ENCODE results near the gene PAX2.
A peak's percentile ranks its signal among the peaks of the same experiment; 100 is the strongest.

The PAX2 gene

GRCh38 chr10:100811752-100812750 is 66.7 kb downstream of the PAX2 start:
- TF ChIP-seq CTCF (IDR thresholded peaks at IDR 0.05) = no peak

DNA sequence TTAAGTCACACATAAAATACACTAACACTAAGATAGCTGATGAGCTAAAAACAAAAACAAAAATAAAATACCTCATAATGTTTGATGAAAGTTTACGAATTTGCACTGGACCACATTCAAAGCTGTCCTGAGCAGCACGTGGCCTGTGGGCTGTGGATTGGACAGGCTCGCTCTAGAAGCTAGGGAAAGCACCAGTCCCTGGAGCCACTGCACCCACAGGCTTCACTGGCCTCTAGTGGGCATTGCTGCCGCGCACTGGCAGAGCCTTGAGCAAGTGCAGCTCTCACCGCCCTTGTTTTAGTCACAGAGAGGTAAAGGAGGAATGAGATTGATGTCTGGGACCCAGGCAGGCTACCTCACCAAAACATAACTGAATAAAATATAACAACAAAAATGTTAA is 67.6 kb downstream of the PAX2 start:
- TF ChIP-seq CTCF (IDR thresholded peaks at IDR 0.05) = peak; percentile 28; the same call in 1 of the 2 replicates

- TF ChIP-seq CTCF (IDR thresholded peaks at IDR 0.05) = no peak
These were observed 69.5 kb downstream of the PAX2 start for GRCh38 chr10:100814751-100815474.

GRCh38 chr10:100816671-100817070 is 71.3 kb downstream of the PAX2 start:
- no peak for TF ChIP-seq CTCF (IDR thresholded peaks at IDR 0.05)

- no peak for TF ChIP-seq CTCF (IDR thresholded peaks at IDR 0.05)
These were observed 72.0 kb downstream of the PAX2 start for GRCh38 chr10:100817268-100817839.

- TF ChIP-seq CTCF (IDR thresholded peaks at IDR 0.05) = no peak
These were observed 74.0 kb downstream of the PAX2 start for GRCh38 chr10:100819424-100819823.

DNA sequence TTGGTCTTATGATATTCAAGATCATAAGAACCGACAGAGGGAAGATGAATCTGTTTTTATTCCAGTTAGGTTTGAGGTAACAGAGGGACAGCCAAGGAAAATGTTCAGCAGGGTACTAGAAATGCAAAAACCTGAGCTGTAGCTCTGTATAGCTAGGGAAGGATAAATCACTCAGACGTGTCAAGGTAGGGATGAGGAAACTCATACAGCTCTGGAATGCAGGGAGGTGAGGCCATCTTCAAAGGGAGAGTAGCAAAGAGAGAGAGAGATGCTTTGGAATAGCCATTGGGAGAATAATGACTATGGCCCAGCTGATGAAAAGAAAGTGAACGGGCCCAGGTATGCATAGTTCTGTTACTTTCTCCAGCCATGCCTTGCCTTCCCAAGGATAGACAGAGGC is 77.8 kb downstream of the PAX2 start:
- TF ChIP-seq CTCF (IDR thresholded peaks at IDR 0.05) = no peak

All from LNCAP (cell line).